ENCODE data around the gene ADGRF3.
"Not testable (repeated sequence)": the region's sequence is repeated elsewhere in the genome, so short reads cannot be mapped to it uniquely, and the experiment has no call there.

The ADGRF3 gene

DNA sequence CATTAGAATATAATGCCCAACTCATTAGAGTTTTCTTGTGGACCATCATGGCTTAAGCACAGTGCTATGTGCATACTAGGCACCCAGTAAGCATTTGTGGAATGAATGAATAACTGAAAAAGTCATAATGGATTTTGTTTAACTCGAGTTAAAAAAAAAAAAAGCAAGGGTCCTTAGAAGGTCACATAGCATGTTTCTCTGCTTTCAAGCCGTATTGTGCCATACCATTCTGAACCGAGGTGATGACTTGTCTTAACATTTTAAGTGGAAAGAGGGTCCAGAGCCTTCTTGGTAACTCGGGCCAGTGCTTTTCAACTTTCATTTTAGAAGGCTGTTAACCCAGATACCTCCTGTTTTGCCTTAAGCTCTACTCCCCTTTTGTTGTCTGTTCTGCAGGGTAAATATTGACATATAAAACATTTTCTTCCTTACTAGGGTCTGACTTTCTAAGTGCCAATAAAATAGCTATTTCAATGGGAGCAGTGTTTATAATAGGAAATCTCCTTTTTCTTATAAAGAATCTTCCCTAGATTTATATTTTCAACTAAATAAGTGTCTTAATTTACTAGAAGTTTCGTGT lies 787 bp upstream of the ADGRF3 start:
- no peak for DNase-seq

DNA sequence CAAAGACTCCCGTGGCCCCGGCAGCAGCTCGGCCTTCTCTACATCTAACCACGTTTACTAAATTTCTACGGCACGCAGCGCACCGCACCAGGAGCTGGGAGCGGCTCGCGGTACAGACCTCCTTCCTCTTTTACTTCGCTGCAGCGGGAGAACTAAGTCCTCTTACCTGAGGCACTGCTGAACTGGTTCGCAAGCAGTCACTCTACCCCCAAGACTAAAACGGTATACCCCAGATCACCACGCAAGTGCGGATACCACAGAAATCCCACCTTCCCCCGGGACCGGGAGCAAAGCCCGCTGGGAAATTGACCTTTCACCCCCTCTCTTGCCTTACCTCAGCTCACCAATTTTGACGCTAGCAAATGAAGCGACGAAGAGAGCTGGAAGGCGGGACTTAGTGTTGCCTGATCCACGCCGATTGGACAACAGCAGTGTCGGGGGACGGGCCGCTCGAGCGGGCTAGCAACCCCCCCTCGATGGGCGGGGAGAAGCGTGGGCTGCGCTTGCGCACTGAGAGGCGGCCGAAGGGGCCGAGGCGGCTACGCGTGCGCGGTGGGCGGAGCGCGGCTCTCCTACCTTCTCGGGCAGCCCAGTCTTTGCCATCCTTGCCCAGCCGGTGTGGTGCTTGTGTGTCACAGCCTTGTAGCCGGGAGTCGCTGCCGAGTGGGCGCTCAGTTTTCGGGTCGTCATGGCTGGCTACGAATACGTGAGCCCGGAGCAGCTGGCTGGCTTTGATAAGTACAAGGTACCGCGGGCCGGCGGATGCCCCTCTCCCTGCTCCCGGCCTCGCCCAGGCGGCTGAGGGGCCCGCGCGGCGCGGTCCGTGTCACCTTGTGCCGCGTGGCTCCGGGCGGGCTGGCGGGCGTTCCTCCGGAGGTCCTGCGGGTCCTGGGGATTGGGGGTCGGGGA lies 790 bp downstream of the ADGRF3 start, which contains the start of gene SELENOI:
Gene SELENOI (plus strand): TSS at position 599 of the 909 bp plus-strand sequence. CDS start 90 bp downstream, at position 689.
- DNase-seq = peak; percentile 100

DNA sequence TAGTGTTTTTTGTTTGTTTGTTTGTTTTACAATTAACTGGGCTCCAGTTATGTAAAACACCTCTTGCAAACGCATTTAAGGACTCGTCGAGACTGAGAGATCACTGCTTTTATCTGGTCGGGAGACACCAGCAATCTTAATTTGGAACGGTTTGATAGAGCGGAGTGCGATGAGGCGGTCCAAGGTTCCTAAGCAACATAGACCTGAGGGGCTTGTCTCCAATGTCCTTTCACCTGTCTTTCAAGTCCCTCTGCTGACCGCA lies 1.4 kb downstream of the ADGRF3 start:
- no peak for DNase-seq

DNA sequence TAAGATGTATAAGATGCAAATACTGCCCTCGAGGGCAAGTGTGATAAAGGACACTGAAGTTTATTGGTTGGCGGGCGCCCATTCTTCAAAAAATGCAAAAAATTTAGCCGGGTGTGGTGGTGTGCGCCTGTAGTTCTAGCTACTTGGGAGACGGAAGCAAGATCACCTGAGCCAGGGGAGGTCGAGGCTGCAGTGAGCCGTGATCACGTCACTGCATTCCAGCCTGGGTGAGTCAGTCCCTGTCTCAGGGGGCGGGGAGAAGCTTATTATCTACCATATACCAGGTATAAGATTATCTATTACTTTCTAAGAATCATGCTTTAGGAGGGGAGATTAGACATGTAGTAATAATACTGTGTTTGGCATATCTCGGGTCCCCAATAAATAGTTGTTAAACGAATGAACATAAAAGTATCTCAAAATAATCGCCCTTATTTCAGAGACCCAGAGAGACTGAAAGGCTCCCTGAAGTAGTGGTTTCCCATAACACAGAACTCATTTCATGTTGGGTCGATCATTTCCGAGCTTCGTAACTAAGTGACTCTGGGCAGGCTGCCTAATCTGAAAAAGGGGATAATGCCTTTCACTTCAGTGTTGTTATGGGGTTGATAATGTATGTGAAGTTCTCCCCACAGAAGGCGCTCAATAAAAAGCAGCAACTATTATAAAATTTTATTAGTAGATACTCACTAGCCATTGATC lies 1.9 kb downstream of the ADGRF3 start:
- no peak for DNase-seq

DNA sequence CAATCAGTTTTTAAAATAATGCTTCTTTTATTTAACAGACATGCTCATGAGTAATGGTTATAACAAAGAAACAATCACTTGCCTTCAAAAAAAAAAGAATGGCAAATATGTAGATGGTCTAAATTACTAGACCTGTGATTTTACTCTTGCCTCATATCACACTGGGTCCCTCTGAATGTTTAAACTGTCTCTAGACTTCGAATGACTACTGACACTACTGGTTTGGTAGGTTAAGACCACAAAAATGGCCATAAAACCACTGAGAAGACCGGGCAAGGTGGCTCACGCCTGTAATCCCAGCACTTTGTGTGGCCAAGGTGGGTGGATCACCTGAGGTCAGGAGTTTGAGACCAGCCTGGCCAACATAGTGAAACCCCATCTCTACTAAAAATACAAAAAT lies 5.8 kb downstream of the ADGRF3 start:
- no peak for DNase-seq

DNA sequence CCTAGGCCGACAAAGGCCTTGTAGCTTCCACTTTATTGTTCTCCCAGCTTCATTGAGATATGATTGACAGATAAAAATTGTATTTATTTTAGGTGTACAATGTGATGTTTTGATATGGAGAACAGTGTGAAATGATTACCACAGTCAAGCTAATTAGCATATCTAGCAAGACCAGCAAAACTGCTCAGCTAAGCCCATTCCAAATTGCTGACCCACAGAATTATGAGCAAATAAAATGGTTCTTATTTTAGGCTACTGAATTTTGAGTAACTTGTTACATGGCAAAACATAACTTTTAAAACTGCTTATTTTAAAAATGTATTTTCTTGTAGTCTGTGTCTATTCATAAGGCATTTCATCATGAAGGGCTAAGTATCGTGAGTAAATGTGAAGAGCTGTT lies 9.3 kb downstream of the ADGRF3 start:
- DNase-seq = no peak

DNA sequence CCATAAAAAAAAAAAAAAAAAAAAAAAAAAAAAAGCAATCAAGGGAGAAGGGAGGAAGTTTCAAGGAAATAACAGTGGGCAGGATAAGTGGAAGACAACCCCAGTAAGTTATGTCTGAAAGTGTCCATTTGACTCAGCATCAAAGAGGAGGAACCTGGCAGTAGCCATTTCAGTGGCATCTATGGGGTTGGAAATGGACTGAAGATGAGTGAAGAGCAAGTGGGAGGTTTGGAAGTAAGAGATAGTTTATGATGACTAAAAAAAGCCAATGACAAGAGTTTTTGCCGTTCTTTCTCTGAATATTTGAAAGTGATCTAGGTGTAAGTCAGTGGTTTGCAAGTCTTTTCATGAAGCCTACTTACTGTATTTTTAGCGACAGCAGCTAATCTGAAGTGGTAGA lies 9.9 kb downstream of the ADGRF3 start:
- no peak for DNase-seq

DNA sequence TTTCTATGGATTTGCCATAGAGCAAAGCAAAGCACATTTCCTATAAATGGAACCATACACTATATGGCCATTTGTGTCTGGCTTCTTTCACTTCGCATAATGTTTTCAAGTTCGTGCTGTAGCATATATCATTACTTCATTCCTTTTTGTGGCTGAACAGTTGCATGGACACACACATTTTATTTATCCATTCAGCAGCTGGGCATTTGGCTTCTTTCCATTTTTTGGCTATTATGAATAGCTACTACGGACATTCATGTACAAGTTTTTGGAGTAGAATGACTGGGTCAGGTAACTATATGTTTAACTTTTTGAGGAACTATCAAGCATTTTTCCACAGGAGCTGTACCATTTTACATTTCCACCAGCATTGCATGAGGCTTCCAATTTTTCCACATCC lies 11.4 kb downstream of the ADGRF3 start:
- no peak for DNase-seq

DNA sequence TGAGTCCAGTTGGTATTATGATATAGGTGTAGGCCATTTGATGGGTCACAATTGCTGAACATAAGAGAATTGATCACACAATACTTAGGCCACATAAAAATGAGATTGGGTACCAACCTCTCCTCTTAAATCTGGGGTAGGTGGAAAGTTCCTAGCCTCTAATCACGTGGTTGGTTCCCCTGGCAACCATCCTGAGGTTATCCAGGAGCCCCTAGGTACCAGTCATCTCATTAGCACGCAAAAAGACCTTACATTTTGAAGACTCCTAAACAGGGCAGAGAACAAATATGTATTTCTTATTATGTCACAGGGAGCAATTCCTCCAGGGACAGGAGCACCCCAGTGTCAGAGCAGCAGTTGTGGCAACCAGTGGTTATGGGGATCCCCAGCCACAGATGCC lies 13.3 kb downstream of the ADGRF3 start:
- DNase-seq = peak; percentile 45

DNA sequence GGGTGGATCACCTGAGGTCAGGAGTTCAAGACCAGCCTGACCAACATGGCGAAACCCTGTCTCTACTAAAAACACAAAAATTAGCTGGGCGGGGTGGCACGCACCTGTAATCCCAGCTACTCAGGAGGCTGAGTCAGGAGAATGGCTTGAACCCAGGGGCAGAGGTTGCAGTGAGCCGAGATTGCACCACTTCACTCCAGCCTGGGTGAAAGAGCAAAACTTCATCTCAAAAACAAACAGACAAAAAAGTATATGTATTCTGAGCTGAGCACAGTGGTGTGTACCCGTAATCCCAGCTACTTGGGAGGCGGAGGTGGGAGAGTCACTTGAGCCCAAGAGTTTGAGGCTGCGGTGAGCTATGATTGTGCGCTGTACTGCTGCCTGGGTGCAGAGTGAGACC lies 15.3 kb downstream of the ADGRF3 start:
- DNase-seq = not testable (repeated sequence)

DNA sequence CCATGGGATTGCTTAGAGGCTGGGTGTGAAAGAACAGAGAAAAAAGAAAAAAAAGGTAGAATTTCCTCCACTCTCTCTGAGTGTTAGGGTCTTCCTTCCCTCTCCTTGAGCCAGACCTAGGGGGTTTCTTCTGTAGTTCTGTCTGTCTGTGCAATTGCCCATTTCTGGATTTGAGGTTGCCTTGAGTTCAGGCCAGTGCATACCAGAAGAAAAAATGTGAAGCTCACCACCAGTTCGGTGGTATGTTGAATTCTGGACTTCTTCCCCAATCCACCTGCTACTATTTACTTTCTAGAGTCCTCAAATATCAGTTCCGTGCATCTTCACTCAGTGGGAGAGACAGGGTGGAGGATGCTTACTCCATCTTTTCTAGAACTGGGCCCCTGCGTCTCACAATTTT lies 16.0 kb downstream of the ADGRF3 start:
- no peak for DNase-seq

DNA sequence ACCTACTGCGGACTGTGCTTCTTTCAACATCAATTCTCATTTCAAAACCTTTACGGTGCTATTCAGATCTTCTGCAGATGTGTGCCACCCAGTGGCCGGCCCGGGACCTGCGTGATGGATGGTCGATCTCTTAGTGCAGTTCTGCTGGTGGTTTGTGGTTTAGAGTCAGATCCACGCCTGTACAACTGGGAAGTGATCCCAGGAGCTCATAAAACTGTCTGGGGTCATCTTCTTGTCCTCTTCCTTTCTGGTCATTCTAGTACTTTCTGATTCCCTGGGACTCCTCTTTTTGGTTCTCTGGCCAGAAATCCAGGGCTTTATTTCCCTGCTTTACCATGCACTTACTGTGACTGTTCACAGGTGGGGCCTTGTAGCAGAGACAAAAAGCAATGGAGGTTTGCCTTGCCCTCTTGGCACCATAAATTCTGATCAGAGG lies 16.5 kb downstream of the ADGRF3 start:
- DNase-seq = peak; percentile 82

DNA sequence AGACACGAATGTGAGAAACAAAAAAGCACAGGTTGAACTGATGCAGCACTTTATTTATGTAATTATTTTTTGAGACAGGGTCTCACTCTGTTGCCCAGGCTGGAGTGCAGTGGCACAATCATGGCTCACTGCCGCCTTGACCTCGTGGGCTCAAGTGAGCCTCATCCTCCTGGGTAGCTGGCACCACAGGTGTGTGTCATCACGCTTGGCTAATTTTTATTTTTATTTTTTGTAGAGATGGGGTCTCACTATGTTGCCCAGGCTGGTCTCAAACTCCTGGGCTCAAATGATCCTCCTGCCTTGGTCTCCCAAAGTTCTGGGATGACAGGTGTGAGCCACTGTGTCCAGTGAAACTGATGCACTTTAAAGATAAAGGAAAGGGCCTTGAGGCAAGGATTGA lies 17.5 kb downstream of the ADGRF3 start:
- not testable (repeated sequence) for DNase-seq

DNA sequence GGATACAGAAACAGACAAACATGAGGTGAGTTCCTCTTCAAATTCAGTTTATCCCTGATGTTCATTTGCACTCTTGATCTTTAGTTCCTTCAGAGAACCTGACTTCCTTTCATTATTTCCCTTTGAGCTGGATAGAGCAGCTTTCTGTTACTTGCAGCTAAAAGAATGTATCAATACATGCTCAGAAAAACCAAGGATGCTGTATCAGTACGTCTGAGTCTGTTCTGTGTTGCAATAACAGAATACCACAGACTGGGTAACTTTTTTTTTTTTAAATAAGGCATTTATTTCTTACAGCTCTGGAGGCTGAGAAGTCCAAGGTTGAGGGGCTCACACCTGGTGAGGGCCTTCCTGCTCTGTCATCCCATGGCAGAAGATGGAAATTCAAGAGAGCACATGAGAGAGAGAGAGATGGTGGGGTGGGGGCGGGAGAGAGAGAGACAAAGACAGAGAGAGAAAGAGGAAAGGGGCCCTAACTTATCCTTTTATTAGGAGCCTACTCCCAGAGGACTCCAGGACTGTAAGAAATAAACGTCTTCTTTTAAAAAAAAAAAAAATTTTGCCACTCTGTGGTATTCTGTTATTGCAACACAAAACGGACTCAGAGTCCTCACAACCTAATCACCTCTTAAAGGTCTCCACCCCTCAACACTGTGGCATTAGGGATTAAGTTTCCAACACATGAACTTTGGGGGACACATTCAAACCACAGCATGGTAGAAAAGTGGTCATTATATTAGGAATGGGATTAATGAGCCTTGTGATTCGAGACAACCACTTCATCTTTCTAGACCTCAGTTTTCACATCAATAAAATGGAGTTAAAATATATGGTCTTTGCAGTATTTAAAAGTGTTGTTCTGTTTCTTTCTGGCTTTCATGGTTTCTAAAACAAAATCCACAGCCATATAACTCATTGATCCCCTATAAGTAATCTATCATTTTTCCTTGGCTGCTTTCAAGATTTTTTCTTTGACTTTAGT lies 19.0 kb downstream of the ADGRF3 start:
- no peak for DNase-seq

DNA sequence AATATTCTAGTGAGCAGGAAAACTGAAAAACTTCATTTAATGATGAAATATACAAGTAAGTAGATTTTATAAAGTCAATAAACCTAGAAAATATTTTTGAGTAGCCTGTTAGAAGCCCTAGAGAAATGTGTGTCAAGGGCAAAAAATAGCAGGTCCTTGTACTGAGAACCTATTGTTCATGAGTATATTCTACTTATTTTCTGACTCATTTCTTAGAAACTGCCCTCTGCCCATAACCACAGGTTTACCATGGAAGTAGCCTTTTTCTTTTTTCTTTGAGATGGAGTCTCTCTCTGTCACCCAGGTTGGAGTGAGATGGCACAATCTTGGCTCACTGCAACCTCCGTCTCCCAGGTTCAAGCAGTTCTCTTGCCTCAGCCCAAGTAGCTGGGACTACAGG lies 20.1 kb downstream of the ADGRF3 start:
- no peak for DNase-seq

DNA sequence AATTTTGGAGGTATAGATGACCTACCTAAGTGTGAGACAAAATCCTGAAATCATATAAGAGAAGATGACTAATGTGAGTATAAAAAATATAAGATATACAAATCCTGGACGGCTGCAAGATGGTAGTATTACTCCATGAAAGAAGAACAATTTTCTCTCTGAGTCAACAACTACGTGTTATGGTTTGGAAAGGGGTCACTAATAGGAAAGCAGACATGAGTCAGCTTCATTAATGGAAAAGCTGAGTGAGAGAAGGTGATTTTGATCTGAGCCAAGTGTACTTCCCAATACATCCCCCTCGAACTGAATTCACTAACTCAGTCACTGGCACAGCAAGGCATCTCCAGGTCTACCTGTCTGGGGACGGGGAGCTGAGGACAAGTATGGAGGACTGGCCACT lies 20.7 kb downstream of the ADGRF3 start:
- no peak for DNase-seq

DNA sequence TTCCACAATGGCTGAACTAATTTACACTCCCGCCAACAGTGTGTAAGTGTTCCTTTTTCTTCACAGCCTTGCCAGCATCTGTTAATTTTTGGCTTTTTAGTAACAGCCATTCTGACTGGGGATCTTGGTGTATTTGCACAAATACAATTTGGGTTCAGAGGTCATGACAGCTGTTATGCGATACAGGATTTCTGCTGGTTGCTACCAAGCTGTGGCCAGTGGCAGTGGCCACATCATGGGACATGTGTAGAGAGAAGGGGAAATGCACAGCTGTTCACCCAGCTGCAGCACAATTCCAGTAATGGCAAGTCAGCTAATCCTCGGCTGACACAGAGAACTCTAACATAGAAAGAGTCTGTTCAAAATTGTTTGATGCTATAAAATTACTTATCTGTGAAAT lies 21.7 kb downstream of the ADGRF3 start:
- no peak for DNase-seq

DNA sequence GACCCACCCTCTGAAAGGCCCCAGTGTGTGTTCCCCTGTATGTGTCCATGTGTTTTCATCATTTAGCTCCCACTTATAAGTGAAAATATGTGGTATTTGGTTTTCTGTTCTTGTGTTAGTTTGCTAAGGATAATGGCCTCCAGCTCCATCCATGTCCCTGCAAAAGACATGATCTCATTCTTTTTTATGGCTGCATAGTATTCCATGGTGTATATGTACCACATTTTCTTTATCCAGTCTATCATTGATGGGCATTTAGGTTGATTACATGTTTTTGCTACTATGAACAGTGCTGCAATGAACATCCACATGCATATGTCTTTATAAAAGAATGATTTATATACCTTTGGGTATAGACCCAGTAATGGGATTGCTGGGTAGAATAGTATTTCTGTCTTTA lies 22.1 kb downstream of the ADGRF3 start:
- not testable (repeated sequence) for DNase-seq

DNA sequence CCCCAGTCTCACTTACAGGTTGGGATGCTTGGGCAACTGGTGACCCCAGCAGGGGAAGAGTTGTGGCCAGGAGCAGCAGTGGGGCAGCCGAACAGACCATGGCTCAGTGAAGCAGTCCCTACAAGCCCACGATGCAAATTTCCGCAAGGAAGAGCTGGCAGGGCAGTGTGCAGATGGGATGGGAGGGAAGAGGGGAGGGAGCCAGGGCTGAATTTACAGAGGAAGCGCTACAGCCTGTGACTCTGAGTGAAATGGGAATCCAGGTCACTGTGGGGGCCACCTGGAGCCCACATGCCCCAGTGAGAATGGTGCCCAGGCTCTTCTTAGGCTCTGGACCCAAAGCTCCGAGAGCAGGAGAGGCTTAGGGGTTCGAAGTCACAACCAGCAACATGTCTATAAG lies 27.6 kb downstream of the ADGRF3 start:
- peak; percentile 51 for DNase-seq

DNA sequence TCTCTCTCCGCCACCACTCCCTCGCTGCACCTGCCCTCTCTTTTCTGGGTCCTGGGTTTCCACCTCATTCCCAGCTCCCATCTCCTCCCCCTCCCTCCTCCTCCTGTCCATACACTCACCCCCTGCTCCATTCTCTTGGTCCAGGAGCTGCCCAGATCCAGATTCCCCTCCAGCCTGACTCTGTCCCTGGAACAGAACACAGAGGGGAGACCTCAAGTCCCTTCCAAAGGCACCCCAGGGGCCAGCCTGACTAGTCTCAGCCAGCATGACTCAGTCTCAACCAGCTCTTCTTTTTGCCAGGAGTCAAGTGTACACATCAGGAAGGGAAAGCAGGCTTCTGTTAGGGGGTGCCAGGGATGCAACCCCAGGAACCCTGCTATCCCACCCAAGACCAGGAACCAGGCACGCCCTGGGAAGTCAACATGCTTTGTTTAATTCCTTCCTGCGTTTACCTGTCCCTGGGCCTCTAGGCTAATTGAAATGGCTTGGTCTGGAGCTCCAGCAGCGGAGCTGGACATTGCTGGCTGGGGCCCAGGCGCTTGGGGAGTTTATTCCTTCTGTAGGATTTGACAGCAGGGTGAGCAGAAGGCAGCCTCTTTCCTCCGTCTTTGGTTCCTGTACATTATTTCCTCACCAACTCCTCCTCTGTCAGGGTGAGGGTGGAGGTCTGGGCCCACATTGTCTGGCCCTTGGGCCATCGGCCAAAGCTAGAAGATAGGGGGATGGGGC lies 29.0 kb downstream of the ADGRF3 start:
- no peak for DNase-seq

DNA sequence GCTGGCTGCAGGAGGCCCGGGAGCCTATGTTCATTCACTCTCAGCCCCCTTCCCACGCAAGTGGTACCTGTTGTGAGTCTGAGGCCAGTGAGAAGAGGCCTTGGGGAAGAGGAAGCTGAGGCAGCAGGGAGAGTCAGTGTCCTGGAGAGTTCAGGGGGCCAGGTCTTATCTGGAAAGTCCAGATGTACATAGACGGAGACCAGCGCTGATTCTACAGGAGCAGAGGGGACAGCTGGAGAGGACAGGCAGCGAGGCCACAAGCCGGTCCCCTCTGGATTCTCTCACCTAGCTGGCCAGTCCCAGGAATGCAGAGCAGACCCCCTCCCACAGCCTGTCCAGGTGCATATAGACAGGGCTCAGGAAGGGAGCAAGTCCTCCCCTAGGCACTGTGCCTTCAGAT lies 29.7 kb downstream of the ADGRF3 start:
- DNase-seq = no peak

DNA sequence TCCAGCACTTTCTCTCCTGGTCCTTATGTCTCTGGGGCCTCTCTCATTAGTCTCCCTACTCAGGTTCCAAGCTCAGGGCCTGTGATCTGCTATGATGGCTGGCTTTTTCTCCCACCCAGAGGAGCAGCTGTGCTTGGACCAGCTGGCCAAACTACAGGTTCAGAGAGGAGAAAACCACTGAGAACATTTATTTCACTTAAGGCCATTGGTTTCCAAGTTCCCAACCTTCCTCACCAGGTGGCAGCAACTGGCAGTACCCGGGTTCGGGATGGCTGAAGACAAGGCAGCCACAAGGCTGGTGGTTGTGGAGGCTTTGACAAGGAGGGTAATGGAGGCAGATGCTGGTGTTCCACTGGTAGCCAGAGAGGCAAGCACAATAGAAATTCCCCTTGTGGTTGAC lies 30.5 kb downstream of the ADGRF3 start:
- peak; percentile 54 for DNase-seq

All from NCI-H2171 treated with DMSO at 0.1 percent for 48 hours (cell line).